Activated CD4-positive, alpha-beta T cell treated with anti-CD3 and anti-CD28 coated beads, Interleukin-2, amount 50 U/mL, for 24 hours (primary cell): ENCODE results near the gene GARIN5B.

ENCODE experiments used
- DNase-seq, 2 donors: peaks; one replicate each; pipeline ENCODE4 v3.0.0-alpha.2; 2020; ENCODE audit warnings: low read depth in 1 of 2, low spot score in 1 of 2

The GARIN5B gene

GRCh38 chr19:55389386-55390317 is 26.6 kb upstream of the GARIN5B start:
- no peak for DNase-seq

- DNase-seq = no peak
Observed at GRCh38 chr19:55387736-55388497, 24.9 kb upstream of the GARIN5B start.

GRCh38 chr19:55386493-55386971 is 23.5 kb upstream of the GARIN5B start:
- no peak for DNase-seq

GRCh38 chr19:55385724-55386492 is 22.8 kb upstream of the GARIN5B start, which contains the start of gene RPL28:
TSS of gene RPL28 (plus strand) at chr19:55385932. CDS start at chr19:55386358, 426 bp downstream.
- peak; percentile 95 to 99 for DNase-seq

- peak; percentile 82 to 94 for DNase-seq
Observed at GRCh38 chr19:55384920-55385723, 22.1 kb upstream of the GARIN5B start.

GRCh38 chr19:55384131-55384919 is 21.3 kb upstream of the GARIN5B start, which contains the start of gene TMEM238:
TSS of gene TMEM238 (minus strand) at chr19:55384292. CDS start at chr19:55384259, 33 bp downstream.
- DNase-seq = no peak

GRCh38 chr19:55383279-55384130 is 20.4 kb upstream of the GARIN5B start:
- DNase-seq = no peak

GRCh38 chr19:55382522-55383054 is 19.5 kb upstream of the GARIN5B start:
- no peak for DNase-seq

GRCh38 chr19:55382013-55382412 is 19.0 kb upstream of the GARIN5B start:
- no peak for DNase-seq

GRCh38 chr19:55379174-55379573 is 16.1 kb upstream of the GARIN5B start:
- no peak for DNase-seq

GRCh38 chr19:55377356-55378131 is 14.5 kb upstream of the GARIN5B start:
- DNase-seq = no peak

GRCh38 chr19:55376241-55376933 is 13.3 kb upstream of the GARIN5B start, which contains the start of gene TMEM190:
TSS of gene TMEM190 (plus strand) at chr19:55376826. CDS start at chr19:55376854, 28 bp downstream.
- no peak for DNase-seq

- DNase-seq = no peak
Observed at GRCh38 chr19:55373993-55374757, 11.1 kb upstream of the GARIN5B start.

- no peak for DNase-seq
Observed at GRCh38 chr19:55373306-55373992, 10.4 kb upstream of the GARIN5B start.
